A673 (cell line): ENCODE results near the gene DGAT2L6. TPM values are rescaled to one million over a fixed set of nuclear protein-coding genes. Genes with fewer than 3 reads are reported as not detected.
"Not testable (repeated sequence)": the region's sequence is repeated elsewhere in the genome, so short reads cannot be mapped to it uniquely, and the experiment has no call there.

Experiments
- BruUV-seq: library from RNA; stranded (reverse); fragments of 400-500 nt; replicated peaks from 2 replicates; lab custom pipeline; 2021; lab: Mats Ljungman, UMichigan
- CTCF ChIA-PET: fragments of 300-600 bp; sonication (Branson Sonifier 250); formaldehyde crosslinking; loops from one replicate; lab custom pipeline; 2022; ENCODE audit warnings: antibody characterized with exemption; lab: Charles Lee
- POLR2A ChIA-PET: fragments of 300-600 bp; sonication (Branson Sonifier 250); formaldehyde crosslinking; loops from one replicate; lab custom pipeline; 2022; ENCODE audit warnings: antibody characterized with exemption; ENCODE audit not compliant: low non-redundant PET; lab: Charles Lee
- DNase-seq: peaks from one replicate; pipeline ENCODE4 v3.0.0-alpha.2; 2015; ENCODE audit warnings: low spot score
- H3K27ac ChIP-seq: fragments of 200-600 bp; sonication (generic); 2 replicates; pipeline ENCODE4 v1.5.1; 2016; ENCODE audit warnings: mixed run types, low read depth, mild to moderate bottlenecking, mixed read lengths, antibody characterized with exemption, low read length; ENCODE audit not compliant: poor library complexity, severe bottlenecking
- H3K27me3 ChIP-seq: fragments of 200-600 bp; sonication (generic); replicated peaks from 2 replicates; pipeline ENCODE4 v1.6.1; 2017; ENCODE audit warnings: mixed run types, low read depth, mild to moderate bottlenecking, mixed read lengths, antibody characterized with exemption, low read length; ENCODE audit not compliant: insufficient read depth, poor library complexity
- H3K36me3 ChIP-seq: fragments of 200-600 bp; sonication (generic); 2 replicates; pipeline ENCODE4 v1.6.1; 2016; ENCODE audit warnings: mixed run types, mild to moderate bottlenecking, mixed read lengths, antibody characterized with exemption, low read length; ENCODE audit not compliant: insufficient read depth, poor library complexity, severe bottlenecking
- H3K4me1 ChIP-seq: fragments of 200-600 bp; sonication (generic); 2 replicates; pipeline ENCODE4 v1.6.1; 2017; ENCODE audit warnings: mixed run types, mild to moderate bottlenecking, mixed read lengths, antibody characterized with exemption, low read length; ENCODE audit not compliant: insufficient read depth, poor library complexity, severe bottlenecking
- H3K4me3 ChIP-seq: fragments of 200-600 bp; sonication (generic); 2 replicates; pipeline ENCODE4 v1.5.1; 2016; ENCODE audit warnings: low read depth, mixed run types, mild to moderate bottlenecking, mixed read lengths, low read length; ENCODE audit not compliant: poor library complexity, severe bottlenecking
- H3K9me3 ChIP-seq: fragments of 200-600 bp; sonication (generic); 2 replicates; pipeline ENCODE4 v1.6.1; 2016; ENCODE audit warnings: mixed run types, low read depth, mild to moderate bottlenecking, mixed read lengths, antibody characterized with exemption, low read length; ENCODE audit not compliant: poor library complexity, severe bottlenecking
- CTCF ChIP-seq: fragments of 300-800, 200-600 bp; sonication (generic); conservative IDR thresholded peaks from 2 replicates; pipeline ENCODE4 v1.5.1; 2017; ENCODE audit warnings: low read depth, mild to moderate bottlenecking, antibody characterized with exemption, low read length, moderate library complexity, mixed read lengths
- EZH2 ChIP-seq: fragments of 200-600 bp; sonication (generic); IDR thresholded peaks from 2 replicates; pipeline ENCODE4 v1.6.1; 2017; ENCODE audit warnings: borderline replicate concordance, low read depth, mild to moderate bottlenecking, mixed read lengths, antibody characterized with exemption, low read length; ENCODE audit not compliant: poor library complexity, severe bottlenecking
- intact Hi-C: fragments of 100-400 bp; cut with micrococcal nuclease; formaldehyde crosslinking; loops from one replicate; pipeline ENCODE4 v1.10.0; 2022; ENCODE audit not compliant: unreplicated experiment
- total RNA-seq: library from RNA; stranded (reverse); gene quantifications from 2 replicates; pipeline ENCODE4 v1.2.3, GENCODE V29; 2021

The DGAT2L6 gene
- total RNA-seq, 1 experiment from 2014 or later, result not detected

DNA sequence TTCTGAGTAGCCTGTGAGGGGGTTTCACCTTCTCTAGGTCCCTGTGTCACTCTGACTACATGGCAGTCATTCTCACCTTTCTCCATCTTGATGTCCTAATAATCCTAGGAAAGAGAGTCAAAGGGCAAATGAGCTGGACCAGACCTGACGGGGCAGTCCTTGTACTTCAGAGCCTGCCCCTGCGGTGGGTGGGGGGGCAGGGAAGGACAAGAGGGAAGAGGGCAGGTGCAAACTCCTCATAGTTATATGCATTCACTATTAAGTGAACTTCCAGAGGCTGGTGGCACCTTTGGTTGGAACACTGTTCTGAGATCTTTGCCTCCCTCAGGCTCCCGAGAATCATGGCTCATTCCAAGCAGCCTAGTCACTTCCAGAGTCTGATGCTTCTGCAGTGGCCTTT lies 57.1 kb downstream of the DGAT2L6 start, which contains the start of gene AWAT1:
Gene AWAT1 (plus strand): TSS at position 301 of the 400 bp plus-strand sequence. CDS start 41 bp downstream, at position 342.
- Histone ChIP-seq H3K9me3 (no peaks in the 10 kb centered on the region), H3K4me1 (no peaks in the 10 kb centered on the region), H3K4me3 (no peak within 1 kb of the TSS), H3K27ac (no peak within 1 kb of the TSS), H3K27me3 (no peaks in the 10 kb centered on the region), H3K36me3 (no peaks in the 10 kb centered on the region)
- ChIA-PET POLR2A (no interaction called here), CTCF (no interaction called here)
- TF ChIP-seq CTCF (no peak), EZH2 (no peak)
- no peak for DNase-seq
- intact Hi-C loops, result no loop called here
- BruUV-seq, result no TSS peak

GRCh38 chrX:70240751-70241150 lies 63.5 kb downstream of the DGAT2L6 start:
- ChIA-PET CTCF (no interaction called here), POLR2A (interaction anchor here (0.6 kb wide), 1 partner anchor 48 kb away, joined by 3 read pairs; no protein-coding TSS in a partner anchor)
- no peaks in the 10 kb centered on the region for H3K36me3 ChIP-seq
- no TSS peak for BruUV-seq
- TF ChIP-seq EZH2 (no peak), CTCF (no peak)
- no peak for DNase-seq
- H3K27me3 ChIP-seq, result peaks cover 5% of the 10 kb centered on the region
- H3K4me1 ChIP-seq, result no peaks in the 10 kb centered on the region
- H3K27ac ChIP-seq, result no peak overlapping the region
- intact Hi-C loops, result no loop called here
- no peak overlapping the region for H3K4me3 ChIP-seq
- no peaks in the 10 kb centered on the region for H3K9me3 ChIP-seq

DNA sequence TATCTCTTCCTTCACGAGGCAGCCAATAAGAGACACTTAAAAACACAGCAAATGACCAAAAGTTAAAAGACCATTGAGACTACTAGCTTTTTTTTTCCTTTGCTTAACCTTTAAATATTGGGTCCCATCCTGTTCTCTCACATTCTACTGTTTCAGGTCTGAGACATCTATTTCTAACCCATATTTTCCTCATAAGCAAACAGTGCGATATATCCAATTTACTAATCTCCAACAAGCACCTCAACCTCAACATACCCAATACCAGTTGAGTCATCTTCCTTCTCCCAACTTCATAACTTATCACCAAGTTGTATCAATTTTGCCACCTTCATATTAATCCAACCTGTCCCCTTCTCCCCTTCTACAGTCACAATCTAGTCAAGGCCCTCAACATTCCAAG lies 64.2 kb downstream of the DGAT2L6 start:
- intact Hi-C loops, result no loop called here
- no TSS peak for BruUV-seq

DNA sequence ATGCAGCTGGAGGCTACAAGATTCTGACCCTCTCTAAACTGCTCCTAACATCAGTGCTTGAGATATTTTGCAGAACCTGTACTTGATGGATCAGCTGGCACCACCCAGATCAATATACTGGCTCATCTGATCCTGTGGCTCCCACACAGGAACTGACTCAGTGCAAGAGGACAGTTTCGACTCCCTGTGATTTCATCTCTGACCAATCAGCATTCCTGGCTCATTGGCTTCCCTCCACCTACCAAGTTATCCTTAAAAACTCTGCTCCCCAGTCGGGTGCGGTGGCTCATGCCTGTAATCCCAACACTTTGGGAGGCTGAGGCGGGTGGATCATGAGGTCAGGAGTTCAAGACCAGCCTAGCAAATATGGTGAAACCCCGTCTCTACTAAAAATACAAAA lies 66.3 kb downstream of the DGAT2L6 start:
- BruUV-seq, H3K4me3 ChIP-seq, H3K36me3 ChIP-seq, CTCF ChIA-PET, intact Hi-C loops, H3K4me1 ChIP-seq, H3K27ac ChIP-seq, H3K9me3 ChIP-seq, DNase-seq, POLR2A ChIA-PET, H3K27me3 ChIP-seq: not testable (repeated sequence)

More for the DNA sequence above, 64.2 kb downstream of the DGAT2L6 start:
- DNase-seq, result no peak
- Histone ChIP-seq H3K36me3 (no peaks in the 10 kb centered on the region), H3K4me3 (no peak overlapping the region), H3K27me3 (peaks cover 5% of the 10 kb centered on the region), H3K9me3 (no peaks in the 10 kb centered on the region), H3K27ac (no peak overlapping the region), H3K4me1 (no peaks in the 10 kb centered on the region)
- TF ChIP-seq CTCF (no peak), EZH2 (no peak)
- POLR2A ChIA-PET, result interaction anchor here (0.6 kb wide), 1 partner anchor 47 kb away, joined by 3 read pairs; no protein-coding TSS in a partner anchor
- CTCF ChIA-PET, result no interaction called here
